Body of pancreas (tissue), 4 donors: Measurements from ENCODE around the gene CTIF. TPM values are rescaled to one million over a fixed set of nuclear protein-coding genes. Genes with fewer than 3 reads are reported as not detected.

Source experiments
- ATAC-seq: fragments of 150-250 bp; one replicate; pipeline ENCODE4 v1.9.1; 2016
- DNase-seq, 4 donors: peaks; one replicate each; pipeline ENCODE4 v3.0.0-alpha.2; 2019
- H3K27ac ChIP-seq, 4 donors: fragments of 200-600 bp; sonication (generic); 1 replicate in 3 of 4; 2 replicates in 1 of 4; pipeline versions ENCODE4 v1.5.1 to v1.6.1; 2016 to 2019; ENCODE audit warnings: mild to moderate bottlenecking in 1 of 4, mixed read lengths in 1 of 4, moderate library complexity in 1 of 4
- H3K27me3 ChIP-seq, 2 donors: fragments of 200-600 bp; sonication (generic); one replicate each; pipeline ENCODE4 v1.6.0; 2016; ENCODE audit warnings: mild to moderate bottlenecking in 1 of 2
- H3K36me3 ChIP-seq, 2 donors: fragments of 200-600 bp; sonication (generic); replicated peaks in 1 of 2; 2 replicates each; pipeline ENCODE4 v1.5.1; 2016; ENCODE audit warnings: low read depth in 2 of 2; ENCODE audit not compliant: insufficient read depth in 1 of 2
- H3K4me1 ChIP-seq: fragments of 200-600 bp; sonication (generic); one replicate; pipeline ENCODE4 v1.6.0; 2016
- H3K4me3 ChIP-seq, 2 donors: fragments of 200-600 bp; sonication (generic); 1 replicate in 1 of 2; 2 replicates in 1 of 2; pipeline ENCODE4 v1.5.1; 2016 to 2019
- H3K9me3 ChIP-seq, 3 donors: fragments of 200-600 bp; sonication (generic); 1 replicate in 2 of 3; 2 replicates in 1 of 3; pipeline ENCODE4 v1.5.1; 2016
- CTCF ChIP-seq, 7 experiments: fragments of 450-650 bp in 4 of 7; fragments of 200-600 bp in 3 of 7; sonication (generic) in 3 of 7; IDR thresholded peaks; one replicate each; pipeline ENCODE4 v1.5.1; 2016 to 2019; ENCODE audit warnings: antibody characterized with exemption in 7 of 7
- POLR2A ChIP-seq, 3 donors: fragments of 450-650 bp; IDR thresholded peaks; one replicate each; pipeline ENCODE4 v1.6.1; 2016; ENCODE audit warnings: antibody characterized with exemption in 3 of 3, mild to moderate bottlenecking in 2 of 3
- WGBS, 2 donors: methylation state at CpG; one replicate each; pipeline ENCODE4 v1.1.5; 2017; 5-methylcytosine and 5-hydroxymethylcytosine counted together
- intact Hi-C: fragments of 100-400 bp; cut with DNase I; formaldehyde crosslinking; loops from one replicate; pipeline ENCODE4 v1.15.1; 2023
- total RNA-seq, 2 donors: library from RNA; depleted of rRNA; stranded (reverse); fragments of >200 nt; gene quantifications; one replicate each; pipeline ENCODE4 v1.1.0, GENCODE V29; 2016

Gene CTIF
- total RNA-seq, 2 donors from 2014 or later = 18.7 to 24.4 TPM

- WGBS, 2 donors = 80 to 90% methylated on average over 9 to 11 of the region's 11 CpGs
- no peaks in the 10 kb centered on the region for H3K36me3 ChIP-seq
- H3K27ac ChIP-seq = no peak overlapping the region
- no peak for TF ChIP-seq POLR2A (IDR thresholded peaks at IDR 0.05)
- no peak for TF ChIP-seq CTCF (IDR thresholded peaks at IDR 0.05)
- ATAC-seq = no peak
- H3K9me3 ChIP-seq = no peaks in the 10 kb centered on the region
- no peaks in the 10 kb centered on the region for H3K27me3 ChIP-seq
- no peak overlapping the region for H3K4me3 ChIP-seq
- DNase-seq = peak in 1 of 4 donors; percentile 3
- H3K4me1 ChIP-seq = peaks cover under 1% of the 10 kb centered on the region
- intact Hi-C loops = no loop called here
Measured at GRCh38 chr18:48787203-48788151, 248.6 kb downstream of the CTIF start.

- no peaks in the 10 kb centered on the region for H3K4me1 ChIP-seq
- no peak overlapping the region for H3K27ac ChIP-seq
- 55 to 100% methylated on average over 1 of the region's 1 CpG for WGBS, 2 donors
- TF ChIP-seq CTCF (IDR thresholded peaks at IDR 0.05) = no peak
- no peak for TF ChIP-seq POLR2A (IDR thresholded peaks at IDR 0.05)
- peak in 2 of 4 donors; percentile 2 to 4 for DNase-seq
- intact Hi-C loops = no loop called here
- no peaks in the 10 kb centered on the region for H3K9me3 ChIP-seq
- ATAC-seq = no peak
- no peaks in the 10 kb centered on the region for H3K27me3 ChIP-seq
- H3K36me3 ChIP-seq = no peaks in the 10 kb centered on the region
- H3K4me3 ChIP-seq = no peak overlapping the region
Measured at GRCh38 chr18:48788373-48788772, 249.5 kb downstream of the CTIF start.

GRCh38 chr18:48789259-48789812, 250.5 kb downstream of the CTIF start:
- H3K9me3 ChIP-seq = no peaks in the 10 kb centered on the region
- DNase-seq (no peak), ATAC-seq (no peak)
- no peaks in the 10 kb centered on the region for H3K27me3 ChIP-seq
- TF ChIP-seq POLR2A (IDR thresholded peaks at IDR 0.05) (no peak), CTCF (IDR thresholded peaks at IDR 0.05) (no peak)
- H3K4me1 ChIP-seq = no peaks in the 10 kb centered on the region
- no peaks in the 10 kb centered on the region for H3K36me3 ChIP-seq
- H3K27ac ChIP-seq = no peak overlapping the region
- H3K4me3 ChIP-seq = no peak overlapping the region
- intact Hi-C loops = no loop called here

- DNase-seq (peak; percentile 29 to 51 (median 44)), ATAC-seq (peak; percentile 51)
- TF ChIP-seq CTCF (IDR thresholded peaks at IDR 0.05) = no peak
- TF ChIP-seq POLR2A (IDR thresholded peaks at IDR 0.05) = no peak
- Histone ChIP-seq H3K27me3 (no peaks in the 10 kb centered on the region), H3K27ac (peak overlapping the region in 1 of 4 donors; percentile 39), H3K9me3 (no peaks in the 10 kb centered on the region), H3K36me3 (no peaks in the 10 kb centered on the region), H3K4me3 (no peak overlapping the region), H3K4me1 (no peaks in the 10 kb centered on the region)
- intact Hi-C loops = no loop called here
- WGBS, 2 donors = 86 to 91% methylated on average over 15 to 21 of the region's 22 CpGs
Measured at GRCh38 chr18:48790226-48790863, 251.5 kb downstream of the CTIF start.
